Type B pancreatic cell (in vitro differentiated cells): ENCODE measurements around the gene MYL4. TPM values are rescaled to one million over a fixed set of nuclear protein-coding genes. Genes with fewer than 3 reads are reported as not detected.
"Not testable (repeated sequence)": the region's sequence is repeated elsewhere in the genome, so short reads cannot be mapped to it uniquely, and the experiment has no call there.

Source experiments
- DNase-seq: peaks from one replicate; pipeline ENCODE4 v3.0.0; 2021; ENCODE audit warnings: mixed read lengths; ENCODE audit not compliant: unreplicated experiment; ENCODE audit errors: extremely low spot score
- H3K27ac Mint-ChIP-seq: 2 replicates; pipeline ENCODE4 v1.8.0; 2021; ENCODE audit warnings: mild to moderate bottlenecking, mixed read lengths
- H3K27me3 Mint-ChIP-seq: 2 replicates; pipeline ENCODE4 v1.8.0; 2021; ENCODE audit warnings: mixed read lengths
- H3K36me3 Mint-ChIP-seq: 2 replicates; pipeline ENCODE4 v1.8.0; 2021; ENCODE audit warnings: mixed read lengths
- H3K4me1 Mint-ChIP-seq: one replicate; pipeline ENCODE4 v1.8.0; 2021; ENCODE audit warnings: mixed read lengths; ENCODE audit not compliant: unreplicated experiment
- H3K4me3 Mint-ChIP-seq: 2 replicates; pipeline ENCODE4 v1.8.0; 2021; ENCODE audit warnings: mild to moderate bottlenecking, mixed read lengths
- H3K9me3 Mint-ChIP-seq: 2 replicates; pipeline ENCODE4 v1.8.0; 2021; ENCODE audit warnings: mixed read lengths
- total RNA-seq: library from RNA; stranded (reverse); gene quantifications from 2 replicates; pipeline ENCODE4 v1.2.1, GENCODE V29; 2021; ENCODE audit warnings: low replicate concordance
- TF ChIP-seq, protein P1 (sequence below): fragments of 200-600 bp; sonication (generic); conservative IDR thresholded peaks from 2 replicates; pipeline ENCODE4 v1.5.0; 2021; ENCODE audit warnings: antibody characterized with exemption, mild to moderate bottlenecking

MYL4 gene
- total RNA-seq, 1 donor from 2014 or later, result 5.1 TPM

DNA sequence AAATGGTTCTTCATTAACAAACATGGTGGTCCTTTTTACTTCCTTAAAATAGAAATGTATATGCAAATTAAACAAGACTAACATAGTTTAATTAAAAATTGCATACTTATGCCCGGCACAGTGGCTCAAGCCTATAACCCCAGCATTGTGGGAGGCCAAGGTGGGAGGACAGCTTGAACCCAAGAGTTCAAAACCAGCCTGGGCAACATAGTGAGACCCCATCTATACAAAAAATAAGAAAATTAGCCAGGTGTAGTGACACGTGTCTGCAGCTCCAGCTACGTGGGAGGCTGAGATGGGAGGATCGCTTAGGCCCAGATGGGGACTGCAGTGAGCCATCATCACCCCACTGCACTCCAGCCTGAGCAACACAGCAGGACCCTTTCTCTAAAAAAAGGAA, 38.4 kb upstream of the MYL4 start:
- H3K4me1 Mint-ChIP-seq, result no peaks in the 10 kb centered on the region
- no peak for DNase-seq
- H3K27me3 Mint-ChIP-seq, result no peaks in the 10 kb centered on the region
- no peak overlapping the region for H3K4me3 Mint-ChIP-seq
- H3K36me3 Mint-ChIP-seq, result peaks cover 28% of the 10 kb centered on the region
- no peak overlapping the region for H3K27ac Mint-ChIP-seq
- H3K9me3 Mint-ChIP-seq, result no peaks in the 10 kb centered on the region
- TF ChIP-seq, protein P1, sequence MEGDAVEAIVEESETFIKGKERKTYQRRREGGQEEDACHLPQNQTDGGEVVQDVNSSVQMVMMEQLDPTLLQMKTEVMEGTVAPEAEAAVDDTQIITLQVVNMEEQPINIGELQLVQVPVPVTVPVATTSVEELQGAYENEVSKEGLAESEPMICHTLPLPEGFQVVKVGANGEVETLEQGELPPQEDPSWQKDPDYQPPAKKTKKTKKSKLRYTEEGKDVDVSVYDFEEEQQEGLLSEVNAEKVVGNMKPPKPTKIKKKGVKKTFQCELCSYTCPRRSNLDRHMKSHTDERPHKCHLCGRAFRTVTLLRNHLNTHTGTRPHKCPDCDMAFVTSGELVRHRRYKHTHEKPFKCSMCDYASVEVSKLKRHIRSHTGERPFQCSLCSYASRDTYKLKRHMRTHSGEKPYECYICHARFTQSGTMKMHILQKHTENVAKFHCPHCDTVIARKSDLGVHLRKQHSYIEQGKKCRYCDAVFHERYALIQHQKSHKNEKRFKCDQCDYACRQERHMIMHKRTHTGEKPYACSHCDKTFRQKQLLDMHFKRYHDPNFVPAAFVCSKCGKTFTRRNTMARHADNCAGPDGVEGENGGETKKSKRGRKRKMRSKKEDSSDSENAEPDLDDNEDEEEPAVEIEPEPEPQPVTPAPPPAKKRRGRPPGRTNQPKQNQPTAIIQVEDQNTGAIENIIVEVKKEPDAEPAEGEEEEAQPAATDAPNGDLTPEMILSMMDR, result no peak

DNA sequence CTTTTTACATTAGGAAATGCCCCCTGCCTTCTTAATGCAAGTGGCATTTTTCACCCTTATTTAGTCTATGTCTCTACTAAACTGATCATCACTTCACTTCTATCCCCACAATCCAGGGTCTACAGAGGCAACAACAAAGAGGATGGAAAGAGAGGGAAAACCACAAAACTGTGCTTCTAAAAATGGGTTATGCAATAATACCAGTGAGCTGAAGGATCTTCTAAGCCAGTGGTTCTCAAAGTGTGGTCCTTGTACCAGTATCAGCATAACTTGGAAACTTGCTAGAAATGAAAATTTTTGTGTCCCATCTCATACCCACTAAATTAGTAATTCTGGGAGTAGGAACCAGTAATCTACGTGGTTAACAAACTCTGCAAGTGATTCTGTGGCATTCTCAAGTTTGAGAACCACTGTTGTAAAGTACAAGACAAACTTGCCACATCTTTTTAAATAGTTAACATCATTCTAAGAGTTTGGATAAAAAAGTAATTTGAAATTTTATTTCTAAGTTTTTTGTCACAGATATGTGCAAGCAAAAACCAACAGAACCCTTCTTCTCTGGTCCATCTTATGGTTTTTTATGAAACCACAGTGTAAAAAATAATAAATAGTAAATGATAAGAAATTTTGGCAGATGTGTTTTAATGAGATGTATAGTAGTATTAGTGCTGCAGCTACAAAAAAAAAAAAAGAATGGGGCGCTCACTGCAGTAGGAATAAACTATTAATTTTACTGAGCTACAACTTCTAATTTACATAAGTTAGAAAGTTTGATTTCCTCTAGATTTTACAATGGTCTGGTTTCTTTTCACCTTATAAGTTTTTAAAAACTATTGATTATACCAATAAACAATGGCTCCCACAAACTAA, 36.2 kb upstream of the MYL4 start:
- H3K36me3 Mint-ChIP-seq, result peaks cover 29% of the 10 kb centered on the region
- TF ChIP-seq, protein P1, result no peak
- H3K4me3 Mint-ChIP-seq, result no peak overlapping the region
- no peaks in the 10 kb centered on the region for H3K9me3 Mint-ChIP-seq
- peaks cover 3% of the 10 kb centered on the region for H3K4me1 Mint-ChIP-seq
- DNase-seq, result no peak
- no peaks in the 10 kb centered on the region for H3K27me3 Mint-ChIP-seq
- H3K27ac Mint-ChIP-seq, result no peak overlapping the region

DNA sequence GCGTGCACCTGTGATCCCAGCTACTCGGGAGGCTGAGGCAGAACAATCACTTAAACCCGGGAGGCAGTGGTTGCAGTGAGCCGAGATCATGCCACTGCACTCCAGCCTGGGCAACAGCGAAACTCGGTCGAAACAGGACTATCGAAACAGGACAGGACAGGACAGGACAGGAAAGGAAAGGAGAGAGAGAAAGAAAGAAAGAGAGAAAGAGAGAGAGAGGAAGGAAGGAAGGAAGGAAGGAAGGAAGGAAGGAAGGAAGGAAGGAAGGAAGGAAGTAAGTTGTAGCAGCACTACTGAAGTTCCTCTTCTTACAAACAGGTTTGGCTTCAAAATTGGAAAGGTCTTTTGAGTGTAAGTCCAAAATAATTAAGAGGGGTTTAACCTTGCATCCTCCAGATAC, 34.3 kb upstream of the MYL4 start:
- peaks cover 26% of the 10 kb centered on the region for H3K36me3 Mint-ChIP-seq
- H3K4me3 Mint-ChIP-seq, H3K27ac Mint-ChIP-seq, H3K9me3 Mint-ChIP-seq, H3K4me1 Mint-ChIP-seq, H3K27me3 Mint-ChIP-seq, DNase-seq: not testable (repeated sequence)

DNA sequence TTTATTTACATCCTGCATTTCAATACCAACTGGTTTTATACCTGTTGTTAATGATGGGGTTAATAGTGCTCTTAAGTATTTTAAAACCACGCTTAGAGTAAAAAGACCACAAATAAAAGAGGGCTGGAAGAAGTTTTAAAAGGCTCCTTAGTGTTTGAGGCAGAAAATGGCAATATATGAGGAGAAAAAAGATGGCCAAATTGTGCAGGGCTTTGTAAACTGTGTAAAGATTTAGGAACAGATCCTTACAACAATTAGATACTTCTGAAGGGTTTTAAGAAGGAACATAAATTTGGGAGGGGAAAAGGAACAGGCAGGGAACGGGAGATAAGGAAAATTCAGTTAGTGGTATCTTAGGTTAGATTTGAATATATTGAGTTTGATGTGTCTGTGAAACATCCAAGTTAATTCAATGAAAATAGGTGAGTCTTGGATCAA, 32.7 kb upstream of the MYL4 start:
- Mint-ChIP-seq H3K4me3 (no peak overlapping the region), H3K27ac (no peak overlapping the region), H3K9me3 (no peaks in the 10 kb centered on the region), H3K36me3 (peaks cover 26% of the 10 kb centered on the region), H3K4me1 (peaks cover 3% of the 10 kb centered on the region), H3K27me3 (no peaks in the 10 kb centered on the region)
- DNase-seq, result no peak
- TF ChIP-seq, protein P1, result no peak

DNA sequence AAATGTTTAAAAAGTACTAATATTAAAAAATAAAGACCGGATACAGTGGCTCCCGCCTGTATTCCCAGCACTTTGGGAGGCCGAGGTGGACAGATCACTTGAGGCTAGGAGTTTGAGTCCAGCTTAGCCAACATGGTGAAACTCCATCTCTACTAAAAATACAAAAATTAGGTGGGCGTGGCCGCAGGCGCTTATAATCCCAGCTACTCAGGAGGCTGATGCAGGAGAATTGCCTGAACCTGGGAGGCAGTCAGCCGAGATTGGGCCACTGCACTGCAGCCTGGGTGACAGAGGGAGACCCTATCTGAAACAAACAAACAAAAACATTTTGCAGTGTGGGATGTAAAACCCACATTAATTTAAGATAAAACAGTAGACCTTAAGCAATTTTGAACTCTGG, 31.9 kb upstream of the MYL4 start:
- no peak overlapping the region for H3K27ac Mint-ChIP-seq
- peaks cover 8% of the 10 kb centered on the region for H3K4me1 Mint-ChIP-seq
- no peak for DNase-seq
- H3K27me3 Mint-ChIP-seq, result no peaks in the 10 kb centered on the region
- no peak overlapping the region for H3K4me3 Mint-ChIP-seq
- H3K36me3 Mint-ChIP-seq, result peaks cover 26% of the 10 kb centered on the region
- H3K9me3 Mint-ChIP-seq, result no peaks in the 10 kb centered on the region
- TF ChIP-seq, protein P1, result no peak

DNA sequence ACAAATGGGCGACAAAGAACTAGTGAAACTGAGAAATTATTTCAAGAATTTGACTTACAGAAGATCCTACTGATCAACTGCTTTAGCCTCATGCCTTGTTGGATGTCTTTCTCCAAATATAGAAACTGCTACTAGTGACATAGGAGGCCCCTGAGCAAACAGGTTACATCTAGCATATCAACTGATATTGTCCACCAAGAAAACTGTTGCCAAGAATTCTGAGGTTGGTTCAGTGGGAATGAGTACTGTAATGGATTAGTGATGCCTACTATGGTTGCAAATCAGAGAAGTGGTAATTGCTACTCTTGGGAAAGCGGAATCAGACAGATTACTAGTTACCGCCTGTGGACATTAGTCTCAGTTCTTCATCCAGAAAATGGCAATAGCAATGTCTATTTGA, 30.0 kb upstream of the MYL4 start:
- no peak for DNase-seq
- Mint-ChIP-seq H3K4me1 (peaks cover 8% of the 10 kb centered on the region), H3K9me3 (no peaks in the 10 kb centered on the region), H3K36me3 (peaks cover 23% of the 10 kb centered on the region), H3K4me3 (no peak overlapping the region), H3K27me3 (no peaks in the 10 kb centered on the region), H3K27ac (no peak overlapping the region)
- TF ChIP-seq, protein P1, result no peak
